A673 (cell line): ENCODE data around the gene PRSS22. TPM values are rescaled to one million over a fixed set of nuclear protein-coding genes. Genes with fewer than 3 reads are reported as not detected.

ENCODE experiments used
- BruUV-seq: library from RNA; stranded (reverse); fragments of 400-500 nt; replicated peaks from 2 replicates; lab custom pipeline; 2021; lab: Mats Ljungman, UMichigan
- CTCF ChIA-PET: fragments of 300-600 bp; sonication (Branson Sonifier 250); formaldehyde crosslinking; loops from one replicate; lab custom pipeline; 2022; ENCODE audit warnings: antibody characterized with exemption; lab: Charles Lee
- POLR2A ChIA-PET: fragments of 300-600 bp; sonication (Branson Sonifier 250); formaldehyde crosslinking; loops from one replicate; lab custom pipeline; 2022; ENCODE audit warnings: antibody characterized with exemption; ENCODE audit not compliant: low non-redundant PET; lab: Charles Lee
- DNase-seq: peaks from one replicate; pipeline ENCODE4 v3.0.0-alpha.2; 2015; ENCODE audit warnings: low spot score
- H3K27ac ChIP-seq: fragments of 200-600 bp; sonication (generic); 2 replicates; pipeline ENCODE4 v1.5.1; 2016; ENCODE audit warnings: mixed run types, low read depth, mild to moderate bottlenecking, mixed read lengths, antibody characterized with exemption, low read length; ENCODE audit not compliant: poor library complexity, severe bottlenecking
- H3K27me3 ChIP-seq: fragments of 200-600 bp; sonication (generic); replicated peaks from 2 replicates; pipeline ENCODE4 v1.6.1; 2017; ENCODE audit warnings: mixed run types, low read depth, mild to moderate bottlenecking, mixed read lengths, antibody characterized with exemption, low read length; ENCODE audit not compliant: insufficient read depth, poor library complexity
- H3K36me3 ChIP-seq: fragments of 200-600 bp; sonication (generic); 2 replicates; pipeline ENCODE4 v1.6.1; 2016; ENCODE audit warnings: mixed run types, mild to moderate bottlenecking, mixed read lengths, antibody characterized with exemption, low read length; ENCODE audit not compliant: insufficient read depth, poor library complexity, severe bottlenecking
- H3K4me1 ChIP-seq: fragments of 200-600 bp; sonication (generic); 2 replicates; pipeline ENCODE4 v1.6.1; 2017; ENCODE audit warnings: mixed run types, mild to moderate bottlenecking, mixed read lengths, antibody characterized with exemption, low read length; ENCODE audit not compliant: insufficient read depth, poor library complexity, severe bottlenecking
- H3K4me3 ChIP-seq: fragments of 200-600 bp; sonication (generic); 2 replicates; pipeline ENCODE4 v1.5.1; 2016; ENCODE audit warnings: low read depth, mixed run types, mild to moderate bottlenecking, mixed read lengths, low read length; ENCODE audit not compliant: poor library complexity, severe bottlenecking
- H3K9me3 ChIP-seq: fragments of 200-600 bp; sonication (generic); 2 replicates; pipeline ENCODE4 v1.6.1; 2016; ENCODE audit warnings: mixed run types, low read depth, mild to moderate bottlenecking, mixed read lengths, antibody characterized with exemption, low read length; ENCODE audit not compliant: poor library complexity, severe bottlenecking
- EZH2 ChIP-seq: fragments of 200-600 bp; sonication (generic); IDR thresholded peaks from 2 replicates; pipeline ENCODE4 v1.6.1; 2017; ENCODE audit warnings: borderline replicate concordance, low read depth, mild to moderate bottlenecking, mixed read lengths, antibody characterized with exemption, low read length; ENCODE audit not compliant: poor library complexity, severe bottlenecking
- intact Hi-C: fragments of 100-400 bp; cut with micrococcal nuclease; formaldehyde crosslinking; loops from one replicate; pipeline ENCODE4 v1.10.0; 2022; ENCODE audit not compliant: unreplicated experiment
- total RNA-seq: library from RNA; stranded (reverse); gene quantifications from 2 replicates; pipeline ENCODE4 v1.2.3, GENCODE V29; 2021
- TF ChIP-seq, protein P1 (sequence below): fragments of 300-800, 200-600 bp; sonication (generic); conservative IDR thresholded peaks from 2 replicates; pipeline ENCODE4 v1.5.1; 2017; ENCODE audit warnings: low read depth, mild to moderate bottlenecking, antibody characterized with exemption, low read length, moderate library complexity, mixed read lengths

Gene PRSS22
- total RNA-seq, 1 experiment from 2014 or later: not detected

DNA sequence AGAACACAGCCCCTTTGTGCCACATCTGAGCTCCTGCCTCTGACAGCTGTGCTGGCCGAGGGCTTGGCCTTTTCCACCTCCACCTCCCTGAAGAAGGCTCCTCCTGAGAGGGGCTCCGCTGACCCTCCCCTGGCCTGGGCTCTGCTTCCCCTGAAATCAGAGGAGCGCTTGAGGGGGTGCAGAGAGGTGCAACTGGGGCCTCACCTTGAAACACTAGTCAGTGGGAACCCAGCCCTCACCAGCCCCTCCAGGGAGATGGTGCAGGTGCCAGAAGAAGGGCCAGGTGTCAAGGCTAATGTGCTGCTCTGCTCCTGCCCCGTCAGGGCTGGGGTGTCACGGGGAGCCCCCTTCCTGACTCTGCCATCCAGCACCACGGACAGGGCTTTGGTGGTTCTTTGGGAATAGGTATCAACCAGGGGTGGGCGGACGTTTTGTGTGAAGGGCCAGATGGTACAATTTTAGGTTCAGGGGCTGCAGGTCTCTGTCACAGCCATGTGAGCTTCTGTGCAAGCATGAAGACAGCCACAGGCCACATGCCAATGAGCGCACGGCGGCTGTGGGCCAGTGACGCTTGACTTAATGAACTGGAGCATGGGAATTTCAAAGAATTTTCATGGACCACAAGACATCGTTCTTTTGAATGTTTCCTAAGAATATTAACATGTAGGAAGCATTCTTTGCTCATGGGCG is 30.0 kb downstream of the PRSS22 start:
- H3K27ac ChIP-seq: no peak overlapping the region
- intact Hi-C loops: no loop called here
- ChIA-PET POLR2A (no interaction called here), CTCF (no interaction called here)
- no peak overlapping the region for H3K4me3 ChIP-seq
- H3K9me3 ChIP-seq: no peaks in the 10 kb centered on the region
- H3K27me3 ChIP-seq: no peaks in the 10 kb centered on the region
- no peaks in the 10 kb centered on the region for H3K4me1 ChIP-seq
- BruUV-seq: no TSS peak
- H3K36me3 ChIP-seq: no peaks in the 10 kb centered on the region
- TF ChIP-seq, protein P1, sequence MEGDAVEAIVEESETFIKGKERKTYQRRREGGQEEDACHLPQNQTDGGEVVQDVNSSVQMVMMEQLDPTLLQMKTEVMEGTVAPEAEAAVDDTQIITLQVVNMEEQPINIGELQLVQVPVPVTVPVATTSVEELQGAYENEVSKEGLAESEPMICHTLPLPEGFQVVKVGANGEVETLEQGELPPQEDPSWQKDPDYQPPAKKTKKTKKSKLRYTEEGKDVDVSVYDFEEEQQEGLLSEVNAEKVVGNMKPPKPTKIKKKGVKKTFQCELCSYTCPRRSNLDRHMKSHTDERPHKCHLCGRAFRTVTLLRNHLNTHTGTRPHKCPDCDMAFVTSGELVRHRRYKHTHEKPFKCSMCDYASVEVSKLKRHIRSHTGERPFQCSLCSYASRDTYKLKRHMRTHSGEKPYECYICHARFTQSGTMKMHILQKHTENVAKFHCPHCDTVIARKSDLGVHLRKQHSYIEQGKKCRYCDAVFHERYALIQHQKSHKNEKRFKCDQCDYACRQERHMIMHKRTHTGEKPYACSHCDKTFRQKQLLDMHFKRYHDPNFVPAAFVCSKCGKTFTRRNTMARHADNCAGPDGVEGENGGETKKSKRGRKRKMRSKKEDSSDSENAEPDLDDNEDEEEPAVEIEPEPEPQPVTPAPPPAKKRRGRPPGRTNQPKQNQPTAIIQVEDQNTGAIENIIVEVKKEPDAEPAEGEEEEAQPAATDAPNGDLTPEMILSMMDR: no peak
- no peak for TF ChIP-seq EZH2
- no peak for DNase-seq

DNA sequence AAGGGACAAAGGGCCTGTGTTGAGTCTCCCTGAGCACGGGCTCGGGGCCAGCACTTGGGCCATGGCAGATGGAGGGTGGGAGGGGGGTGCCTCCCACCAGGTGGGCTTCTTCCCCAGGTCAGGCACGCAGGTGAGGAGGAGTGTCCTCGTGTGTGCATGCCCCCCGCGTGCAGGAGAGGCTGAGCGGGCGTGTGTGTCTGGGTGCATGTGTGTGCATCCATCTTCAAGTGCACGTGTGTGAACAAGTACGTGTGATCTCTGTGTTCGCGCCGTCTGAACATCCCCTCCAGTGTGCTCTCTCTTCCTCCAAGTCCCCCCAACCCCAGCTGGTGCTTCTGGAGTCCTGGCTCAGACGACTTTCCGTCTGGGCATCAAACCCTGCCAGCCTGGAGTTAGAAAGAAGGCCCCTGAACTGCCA is 30.6 kb downstream of the PRSS22 start:
- Histone ChIP-seq H3K27me3 (no peaks in the 10 kb centered on the region), H3K4me1 (no peaks in the 10 kb centered on the region), H3K4me3 (no peak overlapping the region), H3K27ac (no peak overlapping the region), H3K9me3 (no peaks in the 10 kb centered on the region), H3K36me3 (no peaks in the 10 kb centered on the region)
- CTCF ChIA-PET: no interaction called here
- intact Hi-C loops: no loop called here
- no peak for DNase-seq
- TF ChIP-seq, protein P1: no peak
- TF ChIP-seq EZH2: no peak
- BruUV-seq: no TSS peak
- POLR2A ChIA-PET: no interaction called here

DNA sequence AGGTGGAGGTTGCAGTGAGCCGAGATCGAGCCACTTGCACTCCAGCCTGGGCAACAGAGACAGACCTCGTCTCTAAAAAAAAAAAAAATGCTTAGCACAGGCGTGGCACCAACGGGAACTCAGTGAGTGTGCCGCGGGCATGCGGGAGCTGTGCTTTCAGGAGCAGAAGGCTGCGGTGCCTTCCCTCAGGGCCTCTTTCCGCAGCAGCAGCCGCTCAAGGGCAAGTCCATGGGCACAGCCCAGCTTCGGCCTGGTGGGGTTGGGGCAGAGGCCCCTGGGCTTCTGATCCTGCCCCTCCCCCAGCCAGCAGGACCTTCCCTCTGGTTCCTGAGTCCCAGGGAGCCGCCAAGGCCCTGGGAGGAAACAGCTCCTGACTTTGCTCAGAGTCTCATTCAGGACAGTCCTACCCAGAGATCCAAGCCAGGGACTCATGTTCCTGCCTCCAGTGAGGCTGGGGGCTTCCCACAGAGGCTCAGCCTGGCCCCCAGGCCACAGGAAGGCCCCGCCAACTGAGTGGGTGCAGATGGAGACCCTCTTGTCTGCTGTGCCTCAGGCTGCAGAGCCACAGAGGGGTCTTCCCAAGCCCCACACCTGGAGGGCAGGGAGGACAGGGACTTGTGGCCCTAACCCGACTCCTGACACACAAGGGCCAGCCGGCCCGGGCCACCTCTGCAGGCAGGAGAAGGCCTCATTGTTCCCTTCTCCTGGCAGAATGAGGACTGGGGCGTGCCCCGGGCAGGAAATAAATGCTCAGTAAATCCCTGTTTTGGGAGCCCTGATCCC is 31.2 kb downstream of the PRSS22 start:
- TF ChIP-seq, protein P1: no peak
- TF ChIP-seq EZH2: no peak
- CTCF ChIA-PET: no interaction called here
- H3K4me1 ChIP-seq: no peaks in the 10 kb centered on the region
- no peak for DNase-seq
- BruUV-seq: no TSS peak
- H3K36me3 ChIP-seq: no peaks in the 10 kb centered on the region
- H3K4me3 ChIP-seq: no peak overlapping the region
- intact Hi-C loops: no loop called here
- no peaks in the 10 kb centered on the region for H3K9me3 ChIP-seq
- no peak overlapping the region for H3K27ac ChIP-seq
- H3K27me3 ChIP-seq: no peaks in the 10 kb centered on the region
- POLR2A ChIA-PET: no interaction called here
